D341Med (cell line): ENCODE results near the gene PHF14.

ENCODE experiments used
- DNase-seq: peaks from one replicate; pipeline ENCODE4 v3.0.0; 2012; ENCODE audit warnings: low spot score

Gene PHF14

GRCh38 chr7:11207565-11207964 is 233.9 kb downstream of the PHF14 start:
- no peak for DNase-seq

- no peak for DNase-seq
Observed at GRCh38 chr7:11208883-11209465, 235.3 kb downstream of the PHF14 start.

DNA sequence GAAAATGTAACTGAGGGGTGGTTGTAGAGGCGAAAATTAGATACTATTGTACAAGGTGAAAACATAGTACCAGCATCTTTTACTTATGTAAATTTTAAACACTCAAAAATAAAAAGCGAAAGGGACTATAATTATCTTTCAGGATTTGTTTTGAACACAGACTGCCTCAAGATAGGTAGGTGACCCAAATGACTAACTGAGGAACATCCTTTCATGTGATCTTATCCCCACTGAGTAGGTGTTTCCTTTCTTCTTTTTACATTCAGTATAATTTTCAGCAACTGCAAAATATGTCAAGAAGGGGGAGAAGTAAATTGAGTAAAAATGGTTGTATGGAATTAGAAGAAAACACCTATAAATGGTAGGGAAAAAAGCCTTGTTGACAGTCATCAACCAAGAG is 236.7 kb downstream of the PHF14 start:
- DNase-seq = no peak

- peak; percentile 58 for DNase-seq
Observed at GRCh38 chr7:11212080-11212711, 238.5 kb downstream of the PHF14 start.

GRCh38 chr7:11212816-11213215 is 239.1 kb downstream of the PHF14 start:
- DNase-seq = no peak

- no peak for DNase-seq
Observed at GRCh38 chr7:11213266-11213665, 239.6 kb downstream of the PHF14 start.

DNA sequence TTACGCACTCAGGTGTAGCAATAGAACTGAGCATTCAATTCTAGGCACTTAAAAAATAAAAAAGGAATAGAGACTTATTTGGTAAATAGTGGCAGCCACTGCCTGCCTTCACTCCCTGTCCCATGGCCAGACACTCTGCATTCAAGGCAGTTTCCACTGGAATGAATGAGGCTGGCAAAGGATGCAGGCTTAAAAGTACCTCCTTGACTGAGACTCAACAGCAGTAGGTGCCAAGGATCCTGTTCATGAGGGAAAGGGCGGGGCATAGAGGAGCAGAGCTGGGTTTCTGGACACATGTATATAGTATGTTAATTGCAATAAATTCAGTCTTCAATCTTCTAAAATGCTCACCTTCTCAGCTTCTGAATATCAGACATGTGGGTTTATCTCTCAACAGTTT is 242.6 kb downstream of the PHF14 start:
- no peak for DNase-seq

GRCh38 chr7:11217848-11218565 is 244.3 kb downstream of the PHF14 start:
- DNase-seq = no peak
